ENCODE measurements around the gene HSPA4L.

The HSPA4L gene

GRCh38 chr4:127852661-127853060, 70.5 kb downstream of the HSPA4L start:
- Histone ChIP-seq H3K4me3 (ENCODE audit: low read depth, low read length) (no peak overlapping the region), H3K27ac (no peak overlapping the region), H3K9me3 (ENCODE audit: severe bottlenecking) (peaks cover 5% of the 10 kb centered on the region), H3K27me3 (ENCODE audit: insufficient read depth, low read depth, severe bottlenecking) (no peaks in the 10 kb centered on the region), H3K36me3 (no peaks in the 10 kb centered on the region)
- no peak for DNase-seq
- no peak for TF ChIP-seq CTCF (IDR thresholded peaks at IDR 0.05; ENCODE audit: low read depth, low read length)

- Histone ChIP-seq H3K4me3 (ENCODE audit: low read depth, low read length) (no peak overlapping the region), H3K36me3 (no peaks in the 10 kb centered on the region), H3K27me3 (ENCODE audit: insufficient read depth, low read depth, severe bottlenecking) (no peaks in the 10 kb centered on the region), H3K27ac (no peak overlapping the region), H3K9me3 (ENCODE audit: severe bottlenecking) (no peaks in the 10 kb centered on the region)
- DNase-seq: no peak
- no peak for TF ChIP-seq CTCF (IDR thresholded peaks at IDR 0.05; ENCODE audit: low read depth, low read length)
Observed at GRCh38 chr4:127856196-127856812, 74.2 kb downstream of the HSPA4L start.

- Histone ChIP-seq H3K27me3 (ENCODE audit: insufficient read depth, low read depth, severe bottlenecking) (no peaks in the 10 kb centered on the region), H3K4me3 (ENCODE audit: low read depth, low read length) (no peak overlapping the region), H3K27ac (no peak overlapping the region), H3K36me3 (no peaks in the 10 kb centered on the region), H3K9me3 (ENCODE audit: severe bottlenecking) (no peaks in the 10 kb centered on the region)
- DNase-seq: no peak
- TF ChIP-seq CTCF (IDR thresholded peaks at IDR 0.05; ENCODE audit: low read depth, low read length): no peak
Observed at GRCh38 chr4:127856813-127857447, 74.8 kb downstream of the HSPA4L start.

GRCh38 chr4:127857641-127858040, 75.5 kb downstream of the HSPA4L start:
- Histone ChIP-seq H3K27me3 (ENCODE audit: insufficient read depth, low read depth, severe bottlenecking) (no peaks in the 10 kb centered on the region), H3K4me3 (ENCODE audit: low read depth, low read length) (no peak overlapping the region), H3K27ac (no peak overlapping the region), H3K9me3 (ENCODE audit: severe bottlenecking) (no peaks in the 10 kb centered on the region), H3K36me3 (no peaks in the 10 kb centered on the region)
- TF ChIP-seq CTCF (IDR thresholded peaks at IDR 0.05; ENCODE audit: low read depth, low read length): no peak
- DNase-seq: no peak

GRCh38 chr4:127868196-127868595, 86.1 kb downstream of the HSPA4L start:
- H3K36me3 ChIP-seq: no peaks in the 10 kb centered on the region
- TF ChIP-seq CTCF (IDR thresholded peaks at IDR 0.05; ENCODE audit: low read depth, low read length): no peak
- no peaks in the 10 kb centered on the region for H3K9me3 ChIP-seq (ENCODE audit: severe bottlenecking)
- DNase-seq: no peak
- no peak overlapping the region for H3K27ac ChIP-seq
- no peak overlapping the region for H3K4me3 ChIP-seq (ENCODE audit: low read depth, low read length)
- no peaks in the 10 kb centered on the region for H3K27me3 ChIP-seq (ENCODE audit: insufficient read depth, low read depth, severe bottlenecking)

GRCh38 chr4:127870281-127870680, 88.2 kb downstream of the HSPA4L start:
- H3K9me3 ChIP-seq (ENCODE audit: severe bottlenecking): no peaks in the 10 kb centered on the region
- no peaks in the 10 kb centered on the region for H3K27me3 ChIP-seq (ENCODE audit: insufficient read depth, low read depth, severe bottlenecking)
- H3K4me3 ChIP-seq (ENCODE audit: low read depth, low read length): no peak overlapping the region
- no peak for DNase-seq
- no peaks in the 10 kb centered on the region for H3K36me3 ChIP-seq
- no peak overlapping the region for H3K27ac ChIP-seq
- no peak for TF ChIP-seq CTCF (IDR thresholded peaks at IDR 0.05; ENCODE audit: low read depth, low read length)
